HFF-Myc (cell line): ENCODE measurements around the gene PRPF31.
"Not testable (repeated sequence)": the region's sequence is repeated elsewhere in the genome, so short reads cannot be mapped to it uniquely, and the experiment has no call there.

Experiments used
- DNase-seq: peaks from one replicate; pipeline ENCODE4 v3.0.0-alpha.2; 2011; ENCODE audit warnings: low read depth; ENCODE audit errors: extremely low read depth
- H3K4me3 ChIP-seq: replicated peaks from 2 replicates; pipeline ENCODE4 v1.5.1; 2011; ENCODE audit warnings: low read depth, mild to moderate bottlenecking, control low read depth, low read length
- TF ChIP-seq, protein P1 (sequence below): IDR thresholded peaks from 2 replicates; pipeline ENCODE4 v1.5.1; 2012; ENCODE audit warnings: mild to moderate bottlenecking, low read depth, low read length, control low read depth; ENCODE audit errors: missing control alignments

Gene PRPF31

DNA sequence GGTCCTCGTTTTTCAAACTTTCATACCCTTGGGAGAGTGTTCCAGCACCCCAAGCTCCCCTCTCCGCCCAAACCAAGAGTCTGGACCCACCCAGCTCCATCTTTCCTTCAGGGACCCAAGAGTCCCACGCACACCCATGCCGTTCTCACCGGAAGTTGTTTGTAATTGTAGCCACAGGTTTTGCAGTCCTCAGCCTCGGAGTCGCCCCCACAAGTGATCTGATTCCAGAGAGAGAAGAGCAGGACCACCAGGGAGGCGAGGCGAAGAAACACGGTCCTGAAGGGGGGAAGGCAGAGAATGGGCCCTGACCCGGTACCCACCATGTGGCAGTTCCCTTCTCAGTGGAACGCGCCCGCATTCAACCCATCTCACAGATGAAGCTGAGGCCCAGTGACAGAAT, 47.3 kb downstream of the PRPF31 start:
- TF ChIP-seq, protein P1, sequence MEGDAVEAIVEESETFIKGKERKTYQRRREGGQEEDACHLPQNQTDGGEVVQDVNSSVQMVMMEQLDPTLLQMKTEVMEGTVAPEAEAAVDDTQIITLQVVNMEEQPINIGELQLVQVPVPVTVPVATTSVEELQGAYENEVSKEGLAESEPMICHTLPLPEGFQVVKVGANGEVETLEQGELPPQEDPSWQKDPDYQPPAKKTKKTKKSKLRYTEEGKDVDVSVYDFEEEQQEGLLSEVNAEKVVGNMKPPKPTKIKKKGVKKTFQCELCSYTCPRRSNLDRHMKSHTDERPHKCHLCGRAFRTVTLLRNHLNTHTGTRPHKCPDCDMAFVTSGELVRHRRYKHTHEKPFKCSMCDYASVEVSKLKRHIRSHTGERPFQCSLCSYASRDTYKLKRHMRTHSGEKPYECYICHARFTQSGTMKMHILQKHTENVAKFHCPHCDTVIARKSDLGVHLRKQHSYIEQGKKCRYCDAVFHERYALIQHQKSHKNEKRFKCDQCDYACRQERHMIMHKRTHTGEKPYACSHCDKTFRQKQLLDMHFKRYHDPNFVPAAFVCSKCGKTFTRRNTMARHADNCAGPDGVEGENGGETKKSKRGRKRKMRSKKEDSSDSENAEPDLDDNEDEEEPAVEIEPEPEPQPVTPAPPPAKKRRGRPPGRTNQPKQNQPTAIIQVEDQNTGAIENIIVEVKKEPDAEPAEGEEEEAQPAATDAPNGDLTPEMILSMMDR: no peak
- no peak for DNase-seq
- no peak overlapping the region for H3K4me3 ChIP-seq

DNA sequence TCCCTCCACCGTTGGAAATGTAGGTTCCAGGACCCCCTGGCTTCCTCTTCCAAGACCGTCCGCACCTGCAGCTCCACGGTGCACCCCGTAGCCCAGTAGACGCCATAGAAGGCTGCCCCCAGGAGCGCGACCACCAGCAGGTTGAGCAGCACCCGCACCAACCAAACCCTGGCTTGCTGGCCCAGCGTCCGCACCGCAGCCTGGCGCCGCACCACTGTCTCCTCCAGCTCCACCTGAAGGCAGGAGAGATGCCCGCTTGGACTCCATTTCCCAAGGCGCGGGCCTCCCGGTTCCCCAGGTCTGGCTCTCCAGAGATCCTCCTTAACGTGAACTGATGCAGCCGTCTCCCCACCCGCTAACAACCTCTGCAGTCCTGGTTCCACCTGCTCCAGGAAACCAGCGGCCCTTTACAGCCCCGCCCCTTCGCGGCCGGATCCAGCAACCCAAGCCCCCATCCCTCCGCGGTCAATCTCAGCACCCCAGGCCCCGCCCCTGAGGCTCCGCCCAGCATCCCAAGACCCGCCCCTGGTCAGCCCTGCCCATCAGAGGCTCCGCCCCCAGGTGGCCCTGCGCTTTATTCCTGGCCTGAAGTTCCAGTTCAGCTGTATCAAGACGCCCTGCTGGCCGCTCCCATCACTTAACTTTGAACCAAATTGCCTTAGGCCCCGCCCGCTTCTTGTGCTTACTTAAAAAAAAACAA, 49.0 kb downstream of the PRPF31 start:
- no peak overlapping the region for H3K4me3 ChIP-seq

DNA sequence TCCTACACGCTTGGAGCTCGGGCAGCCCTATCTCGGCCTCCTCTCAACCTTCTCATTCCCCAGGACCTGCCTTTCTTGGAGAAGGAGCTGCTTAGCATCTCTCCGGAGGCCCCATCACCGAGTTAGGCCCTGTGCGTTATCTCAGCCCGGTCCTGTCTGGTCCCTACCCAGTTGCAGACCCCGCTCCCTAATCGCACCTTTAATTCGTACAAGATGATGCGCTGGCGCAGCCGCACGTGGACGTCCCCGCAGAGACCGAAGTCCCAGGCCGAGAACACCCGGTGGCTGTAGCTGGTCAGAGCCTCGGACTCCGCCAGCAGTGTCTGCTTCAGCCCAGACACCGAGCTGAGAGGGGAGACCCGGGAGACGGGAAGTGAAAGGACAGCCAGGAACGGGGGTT, 49.7 kb downstream of the PRPF31 start:
- no peak overlapping the region for H3K4me3 ChIP-seq
- TF ChIP-seq, protein P1: no peak
- DNase-seq: no peak

More for the DNA sequence above, 49.0 kb downstream of the PRPF31 start:
- TF ChIP-seq, protein P1: no peak
- DNase-seq: no peak

DNA sequence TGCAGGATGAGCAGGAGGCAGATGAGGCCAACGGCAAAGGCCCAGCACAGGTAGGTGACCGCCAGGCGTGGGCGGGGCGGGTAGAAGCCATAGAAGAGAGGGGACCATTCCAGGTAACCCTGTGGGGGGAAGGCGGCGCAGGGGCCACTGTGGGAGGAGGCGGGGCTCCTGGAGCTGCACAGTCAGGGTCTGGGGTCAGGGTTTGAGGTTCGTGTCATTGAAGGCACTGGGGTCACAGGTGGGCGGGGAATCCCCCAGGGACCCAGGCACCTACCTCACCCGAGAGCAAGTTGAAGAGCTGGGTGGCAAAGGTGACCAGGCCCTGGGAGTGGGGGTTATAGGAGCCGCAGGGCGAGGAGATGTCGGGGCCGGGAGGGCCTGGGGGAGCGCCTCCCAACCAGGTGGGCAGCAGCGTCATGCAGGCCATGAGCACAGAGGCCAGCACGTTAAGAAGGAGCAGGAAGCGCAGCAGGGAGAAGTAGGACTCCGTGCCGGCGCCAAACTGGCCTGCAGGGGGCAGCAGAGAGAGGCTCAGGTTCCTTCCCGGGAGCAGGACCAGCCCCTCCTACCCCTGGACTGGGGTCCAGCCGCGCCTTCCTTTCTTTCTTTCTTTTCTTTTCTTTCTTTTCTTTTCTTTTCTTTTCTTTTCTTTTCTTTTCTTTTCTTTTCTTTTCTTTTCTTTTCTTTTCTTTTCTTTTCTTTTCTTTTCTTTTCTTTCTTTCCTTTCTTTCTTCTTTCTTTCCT, 52.8 kb downstream of the PRPF31 start:
- no peak overlapping the region for H3K4me3 ChIP-seq
- DNase-seq: peak; percentile 70
- TF ChIP-seq, protein P1: peak; percentile 85

DNA sequence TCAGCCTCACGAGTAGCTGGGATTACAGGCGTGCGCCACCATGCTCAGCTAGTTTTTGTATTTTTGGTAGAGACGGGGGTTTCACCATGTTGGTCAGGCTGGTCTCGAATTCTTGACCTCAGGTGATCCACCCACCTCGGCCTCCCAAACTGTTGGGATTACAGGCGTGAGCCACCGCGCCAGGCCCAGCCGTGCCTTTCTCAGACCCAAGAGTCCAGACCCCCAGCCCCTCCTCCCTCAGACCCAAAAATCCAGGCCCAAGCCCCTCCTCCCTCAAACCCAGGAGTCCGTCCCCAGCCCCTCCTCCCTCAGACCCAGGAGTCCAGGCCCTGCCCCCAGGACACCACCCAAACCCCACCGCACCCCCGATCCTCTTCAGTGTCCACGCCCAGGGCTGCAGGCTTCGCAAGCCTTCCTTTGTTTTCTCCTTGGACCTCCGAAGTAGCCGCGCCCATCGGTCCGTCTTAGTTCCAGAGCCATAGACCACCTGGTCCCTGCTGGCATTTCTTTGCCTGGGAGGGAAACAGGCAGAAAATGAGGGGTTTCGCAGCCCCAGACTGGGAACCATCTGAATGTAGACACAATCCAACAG, 53.7 kb downstream of the PRPF31 start:
- DNase-seq: no peak
- TF ChIP-seq, protein P1: no peak
- H3K4me3 ChIP-seq: no peak overlapping the region

DNA sequence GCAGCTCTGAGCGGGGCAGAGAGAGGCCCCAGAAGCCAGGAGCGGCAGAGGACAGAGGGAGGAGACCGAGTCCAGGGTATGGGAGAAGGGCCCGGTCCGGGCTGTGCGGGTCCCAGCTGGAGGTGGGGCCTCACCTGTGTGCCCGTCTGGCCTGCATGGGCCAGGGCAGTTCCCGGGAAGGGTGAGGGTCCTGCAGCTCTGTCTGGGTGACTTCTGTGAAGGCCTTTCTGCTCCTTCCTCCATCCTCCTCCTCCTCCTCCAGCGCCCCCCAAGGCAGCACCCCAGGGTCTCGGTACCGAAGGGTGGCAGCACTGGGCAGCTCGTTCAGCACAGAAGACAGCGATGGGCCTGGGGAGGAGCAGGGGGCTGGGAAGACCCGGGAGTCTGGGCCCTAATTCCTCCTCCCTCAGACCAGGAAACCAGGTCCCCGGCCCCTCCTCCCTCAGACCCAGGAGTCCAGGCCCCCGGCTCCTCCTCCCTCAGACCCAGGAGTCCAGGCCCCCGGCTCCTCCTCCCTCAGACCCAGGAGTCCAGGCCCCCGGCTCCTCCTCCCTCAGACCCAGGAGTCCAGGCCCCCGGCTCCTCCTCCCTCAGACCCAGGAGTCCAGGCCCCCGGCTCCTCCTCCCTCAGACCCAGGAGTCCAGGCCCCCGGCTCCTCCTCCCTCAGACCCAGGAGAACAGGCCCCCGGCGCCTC, 56.3 kb downstream of the PRPF31 start:
- not testable (repeated sequence) for H3K4me3 ChIP-seq, DNase-seq
